Inflammatory macrophage (primary cell): ENCODE data around the gene CTNND2.

Experiments
- DNase-seq, 2 donors: peaks; one replicate each; pipeline ENCODE4 v3.0.0-alpha.2; 2020 to 2022

Gene CTNND2

DNA sequence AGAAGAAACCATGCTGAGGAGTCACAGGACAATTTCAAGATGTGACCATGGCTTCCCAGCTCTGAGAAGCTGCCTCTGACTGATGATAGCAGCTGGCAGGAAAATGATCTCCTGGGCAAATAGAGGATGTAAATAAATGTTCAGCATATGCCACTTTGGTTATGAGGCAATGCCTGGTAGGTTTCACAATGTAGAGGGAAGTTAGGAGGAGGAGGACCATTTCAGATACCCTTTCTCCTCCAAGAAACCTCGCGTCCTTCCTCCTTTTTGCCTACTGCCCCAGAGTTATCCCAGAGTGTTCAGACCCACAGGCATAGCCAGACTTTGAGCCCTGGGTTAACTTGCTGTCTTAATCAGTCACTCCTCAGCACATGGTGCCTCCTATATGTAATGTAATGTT lies 601.6 kb downstream of the CTNND2 start:
- peak; percentile 81 to 88 for DNase-seq

- DNase-seq, result no peak
Measured at GRCh38 chr5:11301171-11301570, 603.1 kb downstream of the CTNND2 start.

DNA sequence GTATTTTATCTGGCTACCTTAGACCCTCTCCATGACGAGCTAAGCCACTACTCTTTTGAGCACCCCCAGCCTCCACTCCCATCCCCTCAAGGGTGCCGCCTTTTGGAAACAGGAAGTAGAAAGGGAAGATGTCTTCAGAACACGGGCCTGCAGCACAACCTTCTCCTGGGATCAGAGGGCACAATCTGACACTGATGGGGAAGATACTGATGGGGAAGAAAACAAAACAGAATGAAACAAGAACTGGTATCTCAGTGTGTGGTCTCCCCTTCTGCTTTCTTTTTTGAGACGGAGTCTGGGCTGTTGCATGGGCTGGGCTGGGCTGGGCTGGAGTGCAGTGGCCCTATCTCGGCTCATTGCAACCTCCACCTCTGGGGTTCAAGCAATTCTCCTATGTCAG lies 603.5 kb downstream of the CTNND2 start:
- peak in 1 of 2 donors; percentile 14 for DNase-seq

GRCh38 chr5:11298877-11299276 lies 605.4 kb downstream of the CTNND2 start:
- DNase-seq, result no peak

GRCh38 chr5:11293523-11293922 lies 610.7 kb downstream of the CTNND2 start:
- DNase-seq, result no peak

- no peak for DNase-seq
Measured at GRCh38 chr5:11292648-11293356, 611.4 kb downstream of the CTNND2 start.

- no peak for DNase-seq
Measured at GRCh38 chr5:11289733-11290132, 614.5 kb downstream of the CTNND2 start.

DNA sequence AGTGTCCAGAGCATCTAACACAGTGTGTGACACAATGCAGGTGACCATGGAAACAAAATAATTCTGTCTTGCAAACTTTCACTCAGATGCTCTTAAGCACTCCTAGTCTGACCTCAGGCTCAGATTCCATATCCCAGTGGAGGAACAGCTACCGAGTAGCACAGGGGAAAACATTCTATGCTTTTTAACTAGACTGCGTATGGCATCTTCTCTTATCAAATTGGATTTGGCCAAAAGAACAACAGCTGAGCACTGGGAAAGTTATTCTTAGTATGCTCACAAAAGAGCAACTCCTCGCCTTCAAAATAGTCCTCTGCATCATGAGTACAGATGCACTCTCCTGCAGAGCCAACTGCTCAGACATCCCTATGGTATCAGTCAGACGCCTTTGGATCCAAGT lies 615.0 kb downstream of the CTNND2 start:
- DNase-seq, result no peak

GRCh38 chr5:11281842-11282241 lies 622.4 kb downstream of the CTNND2 start:
- DNase-seq, result no peak

DNA sequence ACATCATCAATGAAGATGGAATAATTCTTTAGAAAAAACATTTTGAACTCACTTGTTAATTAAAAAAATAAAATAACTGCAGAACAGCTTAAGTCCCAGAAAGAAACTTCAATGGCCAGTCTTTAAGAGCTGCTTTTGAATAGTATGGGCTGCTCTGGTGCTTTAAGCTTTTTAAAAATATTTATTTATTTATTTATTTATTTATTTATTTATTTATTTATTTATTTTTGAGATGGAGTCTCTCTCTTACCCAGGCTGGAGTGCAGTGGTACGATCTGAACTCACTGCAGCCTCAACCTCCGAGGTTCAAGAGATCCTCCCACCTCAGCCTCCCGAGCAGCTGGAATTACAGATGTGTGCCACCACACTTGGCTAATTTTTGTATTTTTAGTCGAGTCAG lies 626.9 kb downstream of the CTNND2 start:
- DNase-seq, result no peak

GRCh38 chr5:11273180-11273903 lies 630.9 kb downstream of the CTNND2 start:
- no peak for DNase-seq

DNA sequence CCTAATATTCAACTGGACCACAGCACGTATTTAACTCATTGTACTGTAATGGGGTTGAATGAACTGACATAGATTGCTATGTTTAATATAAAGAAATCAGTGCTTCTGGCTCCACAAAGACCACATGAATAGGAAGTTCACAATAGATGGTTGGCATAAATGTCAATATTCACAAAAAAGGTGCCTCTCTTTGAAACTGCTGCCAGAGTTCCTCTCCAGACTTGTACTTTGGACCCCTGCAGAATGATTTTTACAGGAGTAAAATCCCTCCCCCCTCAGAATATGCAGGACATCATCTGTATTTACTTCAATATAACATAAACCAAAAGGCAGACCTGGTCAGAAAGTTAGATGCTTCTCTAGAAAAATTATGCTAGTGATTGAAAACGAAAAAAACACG lies 634.7 kb downstream of the CTNND2 start:
- no peak for DNase-seq

DNA sequence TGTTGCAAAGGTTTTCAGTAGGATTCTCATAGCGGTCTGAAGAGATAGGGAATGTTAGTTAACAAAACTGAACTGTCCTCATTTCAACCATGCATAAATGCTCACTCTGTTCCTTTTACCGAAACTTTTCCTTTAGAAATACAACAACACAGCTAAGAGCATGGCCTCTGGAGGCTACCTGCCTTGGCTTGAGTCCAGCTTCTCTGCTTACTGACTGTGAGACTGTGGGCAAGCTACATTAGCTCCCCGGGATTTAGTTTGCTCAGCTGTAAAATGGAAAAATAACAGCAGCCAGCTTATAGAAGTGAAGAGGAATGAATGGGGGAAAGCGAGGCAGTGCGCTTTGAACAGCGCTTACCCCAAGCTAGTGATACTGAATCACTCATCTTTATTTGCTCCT lies 635.4 kb downstream of the CTNND2 start:
- DNase-seq, result no peak

DNA sequence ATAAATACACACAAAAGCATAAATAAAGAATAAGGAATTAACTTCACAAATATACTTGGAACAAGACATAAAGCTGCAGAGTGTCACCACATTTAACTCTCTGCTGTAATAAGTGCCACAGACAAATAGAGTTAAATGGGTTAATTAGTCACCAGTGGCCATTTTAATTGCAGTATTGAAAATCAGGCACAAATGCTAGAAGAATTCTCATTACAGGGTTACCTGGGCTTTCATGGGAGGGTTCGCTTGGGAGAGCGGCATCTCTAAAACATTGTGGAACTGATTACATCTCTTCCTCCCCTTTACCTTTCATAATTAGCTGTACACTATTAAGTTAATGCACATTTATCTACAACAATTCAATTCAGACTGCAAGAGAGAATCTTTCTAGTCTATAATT lies 637.9 kb downstream of the CTNND2 start:
- no peak for DNase-seq

- no peak for DNase-seq
Measured at GRCh38 chr5:11261241-11261640, 643.0 kb downstream of the CTNND2 start.

DNA sequence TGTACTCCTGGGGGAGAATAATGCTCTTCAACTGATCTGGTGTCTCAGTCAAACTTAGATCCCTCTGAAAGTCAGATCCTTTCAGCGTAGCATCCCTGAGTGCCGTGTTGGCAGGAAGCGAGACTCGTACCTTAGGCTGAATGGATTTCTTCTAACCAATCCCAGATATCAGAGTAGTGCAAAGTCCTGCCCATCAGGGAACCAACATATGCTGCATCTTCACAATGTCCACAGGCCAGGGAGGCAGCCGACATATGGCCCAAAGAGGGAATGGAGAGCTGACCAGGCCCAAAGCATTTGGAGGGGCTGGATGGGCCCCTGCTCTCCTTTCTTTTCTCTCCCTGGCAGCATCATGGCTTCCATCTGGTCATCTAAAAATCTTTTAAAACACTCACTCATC lies 646.2 kb downstream of the CTNND2 start:
- DNase-seq, result no peak

DNA sequence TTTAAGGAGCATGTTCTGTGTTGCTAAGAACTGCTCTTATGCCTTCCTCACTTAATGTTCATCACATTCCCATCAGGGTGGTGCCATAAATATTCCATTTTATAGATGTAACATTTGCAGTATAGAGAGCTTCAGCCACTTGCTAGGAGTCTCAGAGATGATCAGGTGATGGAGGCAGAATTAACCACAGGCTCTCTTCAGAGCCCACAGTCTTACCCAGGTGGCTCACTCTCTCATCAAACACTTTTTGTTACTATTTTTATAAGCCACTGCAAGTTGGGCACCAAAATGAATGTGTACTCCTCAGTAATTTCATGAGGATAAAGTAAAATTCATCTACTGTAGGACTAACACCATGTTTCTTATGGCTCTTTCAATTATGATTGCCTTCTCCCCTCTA lies 651.7 kb downstream of the CTNND2 start:
- no peak for DNase-seq

DNA sequence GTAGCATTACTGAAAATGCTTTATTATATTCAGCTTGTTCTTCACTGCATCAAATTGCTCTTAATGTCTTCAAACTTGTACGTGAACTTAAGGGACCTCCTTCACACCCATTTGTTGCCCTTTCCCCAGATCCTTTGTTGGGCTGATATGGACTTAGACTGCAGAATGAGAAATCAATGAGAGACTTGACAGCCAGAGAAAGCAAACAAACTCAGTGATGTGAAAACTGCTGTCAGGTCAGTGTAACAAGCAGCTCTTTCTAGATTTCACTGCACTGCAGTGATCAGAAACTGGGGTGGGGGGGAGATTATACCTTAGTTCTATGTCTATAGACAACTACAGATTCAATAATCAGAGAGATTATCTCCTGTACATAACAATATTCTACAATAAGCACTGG lies 652.2 kb downstream of the CTNND2 start:
- no peak for DNase-seq

DNA sequence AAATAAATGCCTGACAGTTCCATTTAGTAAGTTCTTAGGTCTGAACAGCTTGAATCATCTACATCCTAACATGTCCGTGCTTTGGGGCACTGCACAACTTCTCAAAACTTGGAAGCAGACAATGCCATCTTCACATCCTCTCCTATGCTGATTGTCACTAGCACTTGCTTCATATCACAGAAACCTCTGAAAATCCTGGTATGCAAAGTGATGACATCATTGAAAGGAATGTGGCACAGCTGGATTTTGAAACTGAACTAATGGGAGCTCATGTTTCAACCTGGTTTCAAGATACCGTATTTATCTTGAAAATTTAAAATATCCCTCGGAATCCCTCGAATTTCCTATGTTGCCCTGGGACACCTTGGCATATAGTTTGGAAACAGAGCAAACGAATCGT lies 653.0 kb downstream of the CTNND2 start:
- no peak for DNase-seq

DNA sequence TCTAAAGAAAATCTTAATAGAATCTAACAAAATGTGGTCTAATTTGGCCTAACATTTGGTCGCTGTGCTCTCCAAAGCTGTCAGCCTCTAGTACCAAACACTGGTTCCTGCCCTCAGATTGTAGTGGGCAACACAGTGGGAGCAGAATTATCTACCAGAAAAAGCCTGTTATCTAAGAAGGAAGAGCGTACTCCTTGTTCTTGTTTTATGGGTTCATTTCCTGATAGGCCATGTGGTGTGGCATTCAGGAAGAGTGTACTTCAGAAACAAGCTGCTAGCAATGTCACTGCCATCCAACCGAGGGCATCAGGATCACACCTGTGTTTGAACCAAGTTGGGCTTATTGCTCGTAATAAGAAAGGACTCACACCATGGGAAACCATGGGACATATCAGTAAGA lies 655.3 kb downstream of the CTNND2 start:
- no peak for DNase-seq

GRCh38 chr5:11247224-11247623 lies 657.0 kb downstream of the CTNND2 start:
- no peak for DNase-seq

DNA sequence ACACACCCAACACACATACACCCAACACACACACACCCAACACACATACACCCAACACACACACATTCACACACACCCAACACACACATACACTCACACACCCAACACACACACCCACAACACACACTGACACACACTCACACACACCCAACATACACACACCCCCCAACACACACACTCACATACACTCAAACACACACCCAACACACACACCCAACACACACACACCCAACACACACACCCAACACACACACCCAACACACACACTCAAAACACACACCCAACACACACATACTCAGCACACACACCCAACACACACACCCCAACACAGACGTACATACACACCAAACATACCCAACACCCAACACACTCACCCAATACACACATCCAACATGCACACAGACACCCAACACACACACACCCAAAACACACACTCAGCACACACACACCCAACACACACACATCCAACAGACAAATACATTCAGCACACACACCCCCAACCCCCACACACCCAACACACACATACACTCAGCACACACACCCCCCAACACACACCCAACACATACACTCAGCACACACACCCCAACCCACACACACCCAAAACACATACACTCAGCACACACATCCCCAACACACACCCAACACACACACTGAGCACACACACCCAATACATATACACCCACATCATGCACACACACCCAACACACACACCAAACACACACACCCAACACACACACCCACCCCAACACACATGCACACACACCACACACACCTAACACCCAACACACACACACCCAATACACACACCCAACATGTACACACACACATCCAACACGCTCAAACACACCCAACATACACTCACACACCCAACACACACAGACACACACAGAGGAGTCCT lies 663.7 kb downstream of the CTNND2 start:
- DNase-seq, result no peak

- DNase-seq, result peak; percentile 2 to 42
Measured at GRCh38 chr5:11239261-11240015, 664.8 kb downstream of the CTNND2 start.
